ENCODE results near the gene DCAF7. TPM values are rescaled to one million over a fixed set of nuclear protein-coding genes. Genes with fewer than 3 reads are reported as not detected.

DCAF7 gene
- total and polyA plus RNA-seq, 2 experiments from 2014 or later = 55.1 to 56.7 TPM

- Histone ChIP-seq H3K36me3 (no peaks in the 10 kb centered on the region), H3K4me1 (ENCODE audit: low read depth) (no peaks in the 10 kb centered on the region), H3K27me3 (peaks cover 8% of the 10 kb centered on the region), H3K4me3 (no peak overlapping the region), H3K9me3 (ENCODE audit: low read depth) (no peaks in the 10 kb centered on the region), H3K27ac (no peak overlapping the region)
- no peak for DNase-seq (ENCODE audit: low read depth in 1 of 2, low spot score in 1 of 2)
- TF ChIP-seq CTCF (IDR thresholded peaks at IDR 0.05; ENCODE audit: low read depth, low read length) = no peak
These were observed 22.1 kb upstream of the DCAF7 start for GRCh38 chr17:63528183-63528582.

GRCh38 chr17:63529711-63530556 is 20.3 kb upstream of the DCAF7 start:
- TF ChIP-seq CTCF (IDR thresholded peaks at IDR 0.05; ENCODE audit: low read depth, low read length) = no peak
- Histone ChIP-seq H3K27me3 (no peaks in the 10 kb centered on the region), H3K4me1 (ENCODE audit: low read depth) (no peaks in the 10 kb centered on the region), H3K4me3 (no peak overlapping the region), H3K27ac (no peak overlapping the region), H3K9me3 (ENCODE audit: low read depth) (no peaks in the 10 kb centered on the region), H3K36me3 (no peaks in the 10 kb centered on the region)
- DNase-seq (ENCODE audit: low read depth in 1 of 2, low spot score in 1 of 2) = no peak

- no peak overlapping the region for H3K27ac ChIP-seq
- no peak for TF ChIP-seq CTCF (IDR thresholded peaks at IDR 0.05; ENCODE audit: low read depth, low read length)
- no peak for DNase-seq (ENCODE audit: low read depth in 1 of 2, low spot score in 1 of 2)
- H3K9me3 ChIP-seq (ENCODE audit: low read depth) = no peaks in the 10 kb centered on the region
- H3K4me1 ChIP-seq (ENCODE audit: low read depth) = no peaks in the 10 kb centered on the region
- no peak overlapping the region for H3K4me3 ChIP-seq
- no peaks in the 10 kb centered on the region for H3K36me3 ChIP-seq
- no peaks in the 10 kb centered on the region for H3K27me3 ChIP-seq
These were observed 19.7 kb upstream of the DCAF7 start for GRCh38 chr17:63530557-63531021.

GRCh38 chr17:63531022-63531965 is 19.0 kb upstream of the DCAF7 start:
- DNase-seq (ENCODE audit: low read depth in 1 of 2, low spot score in 1 of 2) = no peak
- no peak overlapping the region for H3K4me3 ChIP-seq
- no peaks in the 10 kb centered on the region for H3K4me1 ChIP-seq (ENCODE audit: low read depth)
- no peaks in the 10 kb centered on the region for H3K27me3 ChIP-seq
- H3K36me3 ChIP-seq = no peaks in the 10 kb centered on the region
- no peaks in the 10 kb centered on the region for H3K9me3 ChIP-seq (ENCODE audit: low read depth)
- no peak overlapping the region for H3K27ac ChIP-seq
- no peak for TF ChIP-seq CTCF (IDR thresholded peaks at IDR 0.05; ENCODE audit: low read depth, low read length)

GRCh38 chr17:63533433-63534077 is 16.7 kb upstream of the DCAF7 start:
- H3K36me3 ChIP-seq = no peaks in the 10 kb centered on the region
- H3K9me3 ChIP-seq (ENCODE audit: low read depth) = no peaks in the 10 kb centered on the region
- no peak overlapping the region for H3K4me3 ChIP-seq
- no peak for DNase-seq (ENCODE audit: low read depth in 1 of 2, low spot score in 1 of 2)
- H3K4me1 ChIP-seq (ENCODE audit: low read depth) = no peaks in the 10 kb centered on the region
- no peak for TF ChIP-seq CTCF (IDR thresholded peaks at IDR 0.05; ENCODE audit: low read depth, low read length)
- H3K27me3 ChIP-seq = peaks cover 16% of the 10 kb centered on the region
- H3K27ac ChIP-seq = no peak overlapping the region
